Stimulated activated CD8-positive, alpha-beta memory T cell treated with anti-CD3 and anti-CD28 coated beads, Interleukin-4, amount 100 ng/mL, for 48 hours (primary cell): ENCODE results near the gene KCTD4.
"Not testable (repeated sequence)": the region's sequence is repeated elsewhere in the genome, so short reads cannot be mapped to it uniquely, and the experiment has no call there.

Source experiments
- DNase-seq: peaks from one replicate; pipeline ENCODE4 v3.0.0-alpha.2; 2020

KCTD4 gene

GRCh38 chr13:45200701-45201232, at the start of gene KCTD4:
KCTD4 (minus strand) TSS chr13:45201045; CDS start chr13:45194567, 6,478 bp downstream.
- DNase-seq, result no peak

GRCh38 chr13:45249662-45250061, 48.8 kb upstream of the KCTD4 start:
- no peak for DNase-seq

GRCh38 chr13:45244736-45245135, 43.9 kb upstream of the KCTD4 start:
- not testable (repeated sequence) for DNase-seq

GRCh38 chr13:45243077-45243476, 42.2 kb upstream of the KCTD4 start:
- DNase-seq, result no peak

GRCh38 chr13:45242524-45242923, 41.7 kb upstream of the KCTD4 start:
- DNase-seq, result no peak

- DNase-seq, result no peak
Observed at GRCh38 chr13:45242070-45242469, 41.2 kb upstream of the KCTD4 start.

- no peak for DNase-seq
Observed at GRCh38 chr13:45240143-45240542, 39.3 kb upstream of the KCTD4 start.

- no peak for DNase-seq
Observed at GRCh38 chr13:45238945-45239795, 38.3 kb upstream of the KCTD4 start.

- DNase-seq, result no peak
Observed at GRCh38 chr13:45232591-45232990, 31.7 kb upstream of the KCTD4 start.

- DNase-seq, result no peak
Observed at GRCh38 chr13:45231722-45232121, 30.9 kb upstream of the KCTD4 start.

- no peak for DNase-seq
Observed at GRCh38 chr13:45231305-45231704, 30.5 kb upstream of the KCTD4 start.

- no peak for DNase-seq
Observed at GRCh38 chr13:45229172-45229571, 28.3 kb upstream of the KCTD4 start.

GRCh38 chr13:45228002-45228401, 27.2 kb upstream of the KCTD4 start:
- no peak for DNase-seq

GRCh38 chr13:45226024-45226423, 25.2 kb upstream of the KCTD4 start:
- no peak for DNase-seq

GRCh38 chr13:45225370-45225769, 24.5 kb upstream of the KCTD4 start:
- no peak for DNase-seq

GRCh38 chr13:45224176-45224575, 23.3 kb upstream of the KCTD4 start:
- no peak for DNase-seq

- no peak for DNase-seq
Observed at GRCh38 chr13:45222919-45223318, 22.1 kb upstream of the KCTD4 start.

GRCh38 chr13:45222516-45222915, 21.7 kb upstream of the KCTD4 start:
- no peak for DNase-seq

GRCh38 chr13:45220403-45220802, 19.6 kb upstream of the KCTD4 start:
- no peak for DNase-seq

- DNase-seq, result no peak
Observed at GRCh38 chr13:45219938-45220375, 19.1 kb upstream of the KCTD4 start.

- DNase-seq, result no peak
Observed at GRCh38 chr13:45219123-45219891, 18.5 kb upstream of the KCTD4 start.

- DNase-seq, result no peak
Observed at GRCh38 chr13:45218689-45219088, 17.8 kb upstream of the KCTD4 start.

- no peak for DNase-seq
Observed at GRCh38 chr13:45216193-45216592, 15.3 kb upstream of the KCTD4 start.
